Trophoblast cell (in vitro differentiated cells and primary cell): ENCODE data around the gene DOCK2.

Experiments used
- DNase-seq, 2 donors: peaks; one replicate each; pipeline ENCODE4 v3.0.0-alpha.2; 2016
- H2AFZ ChIP-seq: 2 replicates; pipeline ENCODE4 v1.6.1; 2013; ENCODE audit warnings: low read length, moderate library complexity, mild to moderate bottlenecking; ENCODE audit not compliant: insufficient read depth, poor library complexity
- H2AK5ac ChIP-seq: 2 replicates; pipeline ENCODE4 v1.6.1; 2013; ENCODE audit warnings: mild to moderate bottlenecking, low read length
- H2BK120ac ChIP-seq: 2 replicates; pipeline ENCODE4 v1.6.1; 2013; ENCODE audit warnings: low read length, mild to moderate bottlenecking, moderate library complexity; ENCODE audit not compliant: insufficient read depth, poor library complexity
- H2BK12ac ChIP-seq: 2 replicates; pipeline ENCODE4 v1.6.1; 2013; ENCODE audit warnings: mild to moderate bottlenecking, low read length, moderate library complexity
- H2BK5ac ChIP-seq: 2 replicates; pipeline ENCODE4 v1.6.1; 2013; ENCODE audit warnings: low read length, low read depth, moderate library complexity, mild to moderate bottlenecking; ENCODE audit not compliant: poor library complexity
- H3K14ac ChIP-seq: 2 replicates; pipeline ENCODE4 v1.6.1; 2013; ENCODE audit warnings: mild to moderate bottlenecking, low read length
- H3K18ac ChIP-seq: 2 replicates; pipeline ENCODE4 v1.6.1; 2013; ENCODE audit warnings: mild to moderate bottlenecking, low read length
- H3K23ac ChIP-seq: 2 replicates; pipeline ENCODE4 v1.6.1; 2013; ENCODE audit warnings: low read length
- H3K27ac ChIP-seq: 2 replicates; pipeline ENCODE4 v1.5.1; 2013; ENCODE audit warnings: low read depth, mild to moderate bottlenecking, inconsistent platforms, low read length, moderate library complexity
- H3K27me3 ChIP-seq: 2 replicates; pipeline ENCODE4 v1.6.1; 2013; ENCODE audit warnings: inconsistent platforms, mild to moderate bottlenecking, low read length, moderate library complexity; ENCODE audit not compliant: insufficient read depth
- H3K36me3 ChIP-seq, 2 experiments: 1 replicate in 1 of 2; 2 replicates in 1 of 2; pipeline ENCODE4 v1.6.1; 2013; ENCODE audit warnings: low read length in 2 of 2, mild to moderate bottlenecking in 2 of 2, moderate library complexity in 1 of 2; ENCODE audit not compliant: insufficient read depth in 2 of 2, control insufficient read depth in 1 of 2
- H3K4ac ChIP-seq: 2 replicates; pipeline ENCODE4 v1.6.1; 2013; ENCODE audit warnings: low read depth, mild to moderate bottlenecking, low read length, moderate library complexity
- H3K4me1 ChIP-seq, 2 experiments: 1 replicate in 1 of 2; 2 replicates in 1 of 2; pipeline ENCODE4 v1.6.1; 2013; ENCODE audit warnings: low read length in 2 of 2, mild to moderate bottlenecking in 2 of 2, moderate library complexity in 1 of 2; ENCODE audit not compliant: insufficient read depth in 2 of 2, control insufficient read depth in 1 of 2
- H3K4me2 ChIP-seq: 2 replicates; pipeline ENCODE4 v1.6.1; 2013; ENCODE audit warnings: inconsistent platforms, mild to moderate bottlenecking, low read length, moderate library complexity
- H3K4me3 ChIP-seq: 2 replicates; pipeline ENCODE4 v1.5.1; 2013; ENCODE audit warnings: mild to moderate bottlenecking, low read depth, low read length, inconsistent platforms
- H3K79me1 ChIP-seq: one replicate; pipeline ENCODE4 v1.6.1; 2013; ENCODE audit warnings: low read length
- H3K79me2 ChIP-seq: 2 replicates; pipeline ENCODE4 v1.6.1; 2013; ENCODE audit warnings: low read length, mild to moderate bottlenecking; ENCODE audit not compliant: control insufficient read depth, insufficient read depth, poor library complexity
- H3K9ac ChIP-seq: 2 replicates; pipeline ENCODE4 v1.6.1; 2013; ENCODE audit warnings: mild to moderate bottlenecking, low read length
- H3K9me3 ChIP-seq: 2 replicates; pipeline ENCODE4 v1.6.1; 2013; ENCODE audit warnings: low read depth, mild to moderate bottlenecking, control low read depth, inconsistent platforms, low read length; ENCODE audit not compliant: insufficient read depth
- H4K12ac ChIP-seq: 2 replicates; pipeline ENCODE4 v1.6.1; 2013; ENCODE audit warnings: low read depth, mild to moderate bottlenecking, low read length, moderate library complexity
- H4K8ac ChIP-seq: 2 replicates; pipeline ENCODE4 v1.6.1; 2013; ENCODE audit warnings: low read depth, mild to moderate bottlenecking, low read length, moderate library complexity
- H4K91ac ChIP-seq: one replicate; pipeline ENCODE4 v1.6.1; 2013; ENCODE audit warnings: low read depth, mild to moderate bottlenecking, low read length, moderate library complexity
- WGBS: extraction: QIAGEN DNeasy Blood & Tissue Kit; methylation state at CpG from one replicate; pipeline ENCODE4 v1.1.7; 2013; ENCODE audit warnings: missing lambda C conversion rate; ENCODE audit not compliant: insufficient read length, insufficient coverage; ENCODE audit errors: extremely low coverage; 5-methylcytosine and 5-hydroxymethylcytosine counted together

DOCK2 gene

GRCh38 chr5:169711551-169712225, 74.6 kb downstream of the DOCK2 start:
- Histone ChIP-seq H2BK120ac (no peak overlapping the region), H3K18ac (no peak overlapping the region), H4K8ac (no peak overlapping the region), H3K36me3 (no peaks in the 10 kb centered on the region), H3K14ac (no peak overlapping the region), H3K27ac (no peak overlapping the region), H3K4me1 (no peaks in the 10 kb centered on the region), H3K4me2 (no peak overlapping the region), H3K79me1 (no peaks in the 10 kb centered on the region), H2BK12ac (no peak overlapping the region), H3K9me3 (no peaks in the 10 kb centered on the region), H3K9ac (no peak overlapping the region), H3K79me2 (no peaks in the 10 kb centered on the region), H3K4me3 (no peak overlapping the region), H3K27me3 (no peaks in the 10 kb centered on the region), H2BK5ac (no peak overlapping the region), H2AFZ (no peak overlapping the region), H3K4ac (no peak overlapping the region), H4K91ac (no peak overlapping the region), H3K23ac (no peak overlapping the region), H4K12ac (no peak overlapping the region), H2AK5ac (no peak overlapping the region)
- no peak for DNase-seq
- no CpG with 5 or more reads among the region's 4 CpGs for WGBS

GRCh38 chr5:169712428-169712827, 75.4 kb downstream of the DOCK2 start:
- H3K9ac ChIP-seq, result no peak overlapping the region
- H4K8ac ChIP-seq, result no peak overlapping the region
- H2AK5ac ChIP-seq, result no peak overlapping the region
- no peak overlapping the region for H3K23ac ChIP-seq
- H3K4me1 ChIP-seq, result no peaks in the 10 kb centered on the region
- H3K9me3 ChIP-seq, result no peaks in the 10 kb centered on the region
- no peaks in the 10 kb centered on the region for H3K79me1 ChIP-seq
- H3K27me3 ChIP-seq, result no peaks in the 10 kb centered on the region
- H3K14ac ChIP-seq, result no peak overlapping the region
- H3K27ac ChIP-seq, result no peak overlapping the region
- no peak overlapping the region for H2BK5ac ChIP-seq
- no peaks in the 10 kb centered on the region for H3K79me2 ChIP-seq
- DNase-seq, result no peak
- H2BK120ac ChIP-seq, result no peak overlapping the region
- no peak overlapping the region for H3K4ac ChIP-seq
- no peaks in the 10 kb centered on the region for H3K36me3 ChIP-seq
- no peak overlapping the region for H4K12ac ChIP-seq
- no peak overlapping the region for H3K18ac ChIP-seq
- H3K4me2 ChIP-seq, result no peak overlapping the region
- no peak overlapping the region for H4K91ac ChIP-seq
- H3K4me3 ChIP-seq, result no peak overlapping the region
- H2BK12ac ChIP-seq, result no peak overlapping the region
- no peak overlapping the region for H2AFZ ChIP-seq

- Histone ChIP-seq H2BK120ac (no peak overlapping the region), H3K27ac (no peak overlapping the region), H4K91ac (no peak overlapping the region), H3K4me3 (no peak overlapping the region), H4K8ac (no peak overlapping the region), H3K79me1 (no peaks in the 10 kb centered on the region), H3K27me3 (no peaks in the 10 kb centered on the region), H2BK12ac (no peak overlapping the region), H3K9me3 (no peaks in the 10 kb centered on the region), H3K36me3 (no peaks in the 10 kb centered on the region), H3K14ac (no peak overlapping the region), H3K23ac (no peak overlapping the region), H4K12ac (no peak overlapping the region), H3K79me2 (no peaks in the 10 kb centered on the region), H3K4ac (no peak overlapping the region), H2AK5ac (no peak overlapping the region), H3K4me2 (no peak overlapping the region), H2BK5ac (no peak overlapping the region), H2AFZ (no peak overlapping the region), H3K18ac (no peak overlapping the region), H3K9ac (no peak overlapping the region), H3K4me1 (no peaks in the 10 kb centered on the region)
- peak; percentile 74 to 89 for DNase-seq
- WGBS, result no CpG with 5 or more reads among the region's 1 CpG
Observed at GRCh38 chr5:169716287-169716686, 79.2 kb downstream of the DOCK2 start.

GRCh38 chr5:169717288-169717687, 80.2 kb downstream of the DOCK2 start:
- Histone ChIP-seq H2AFZ (no peak overlapping the region), H4K8ac (no peak overlapping the region), H2AK5ac (no peak overlapping the region), H3K36me3 (no peaks in the 10 kb centered on the region), H4K12ac (no peak overlapping the region), H3K9me3 (no peaks in the 10 kb centered on the region), H3K23ac (no peak overlapping the region), H4K91ac (no peak overlapping the region), H2BK120ac (no peak overlapping the region), H3K4me1 (no peaks in the 10 kb centered on the region), H2BK5ac (no peak overlapping the region), H3K9ac (no peak overlapping the region), H3K4ac (no peak overlapping the region), H3K4me3 (no peak overlapping the region), H2BK12ac (no peak overlapping the region), H3K14ac (no peak overlapping the region), H3K4me2 (no peak overlapping the region), H3K27ac (no peak overlapping the region), H3K79me1 (no peaks in the 10 kb centered on the region), H3K79me2 (no peaks in the 10 kb centered on the region), H3K27me3 (no peaks in the 10 kb centered on the region), H3K18ac (no peak overlapping the region)
- no CpG with 5 or more reads among the region's 3 CpGs for WGBS
- peak; percentile 22 to 29 for DNase-seq
